SU-DHL-6 (cell line): ENCODE measurements around the gene TNFRSF1B.

Experiments
- H2AFZ ChIP-seq: fragments of 200-600 bp; sonication (generic); 2 replicates; pipeline ENCODE4 v1.6.1; 2014; ENCODE audit warnings: low read depth, mild to moderate bottlenecking, moderate library complexity, mixed read lengths, antibody characterized with exemption, low read length; ENCODE audit not compliant: severe bottlenecking
- H3F3A ChIP-seq: fragments of 200-600 bp; shearing (Covaris generic); 2 replicates; pipeline ENCODE4 v1.6.0; 2016; ENCODE audit warnings: antibody characterized with exemption, mild to moderate bottlenecking; ENCODE audit not compliant: insufficient read depth
- H3K27ac ChIP-seq: fragments of 200-600 bp; sonication (generic); 2 replicates; pipeline ENCODE4 v1.5.1; 2016; ENCODE audit warnings: low read depth, mild to moderate bottlenecking, low read length, moderate library complexity, mixed read lengths
- H3K27me3 ChIP-seq: fragments of 200-600 bp; sonication (generic), shearing (Covaris generic); 2 replicates; pipeline ENCODE4 v1.6.0; 2014; ENCODE audit warnings: mild to moderate bottlenecking, low read length
- H3K36me3 ChIP-seq: fragments of 200-600 bp; sonication (generic); 2 replicates; pipeline ENCODE4 v1.6.1; 2014; ENCODE audit warnings: mild to moderate bottlenecking, low read length, mixed read lengths
- H3K4me2 ChIP-seq: fragments of 300-600, 200-600 bp; shearing (Covaris generic), sonication (generic); 2 replicates; pipeline ENCODE4 v1.6.0; 2014; ENCODE audit warnings: low read length, low read depth, mild to moderate bottlenecking; ENCODE audit not compliant: poor library complexity, severe bottlenecking
- H3K4me3 ChIP-seq: fragments of 200-600 bp; sonication (generic); 2 replicates; pipeline ENCODE4 v1.5.1; 2014; ENCODE audit warnings: antibody characterized with exemption, low read length, mild to moderate bottlenecking, mixed read lengths; ENCODE audit not compliant: insufficient read depth, poor library complexity, severe bottlenecking
- H3K79me2 ChIP-seq: fragments of 200-600 bp; sonication (generic); 2 replicates; pipeline ENCODE4 v1.6.1; 2014; ENCODE audit warnings: mild to moderate bottlenecking, low read length, moderate library complexity; ENCODE audit not compliant: insufficient read depth
- H3K9ac ChIP-seq: fragments of 200-600 bp; sonication (generic); 2 replicates; pipeline ENCODE4 v1.7.0; 2014; ENCODE audit warnings: mild to moderate bottlenecking, low read length
- H3K9me2 ChIP-seq: fragments of 200-600 bp; sonication (generic); replicated peaks from 2 replicates; pipeline ENCODE4 v1.6.1; 2014; ENCODE audit warnings: low read length; ENCODE audit not compliant: insufficient read depth
- H3K9me3 ChIP-seq: fragments of 200-600 bp; sonication (generic); 2 replicates; pipeline ENCODE4 v1.6.1; 2014; ENCODE audit warnings: low read length, mixed read lengths; ENCODE audit not compliant: insufficient read depth
- H4K20me1 ChIP-seq: fragments of 200-600 bp; sonication (generic); 2 replicates; pipeline ENCODE4 v1.6.1; 2014; ENCODE audit warnings: low read depth, mild to moderate bottlenecking, antibody characterized with exemption, low read length, moderate library complexity, mixed read lengths
- EZH2phosphoT487 ChIP-seq: fragments of 200-600 bp; sonication (generic), shearing (Covaris generic); conservative IDR thresholded peaks from 2 replicates; pipeline ENCODE4 v1.6.1; 2018; ENCODE audit warnings: mild to moderate bottlenecking, antibody characterized with exemption, low read length, moderate library complexity, mixed read lengths
- TF ChIP-seq, protein P1 (sequence below): fragments of 200-600 bp; sonication (generic); IDR thresholded peaks from one replicate; pipeline ENCODE4 v1.5.1; 2017; ENCODE audit warnings: antibody characterized with exemption, mild to moderate bottlenecking, low read length, moderate library complexity; ENCODE audit not compliant: insufficient read depth, poor library complexity, severe bottlenecking

Gene TNFRSF1B

DNA sequence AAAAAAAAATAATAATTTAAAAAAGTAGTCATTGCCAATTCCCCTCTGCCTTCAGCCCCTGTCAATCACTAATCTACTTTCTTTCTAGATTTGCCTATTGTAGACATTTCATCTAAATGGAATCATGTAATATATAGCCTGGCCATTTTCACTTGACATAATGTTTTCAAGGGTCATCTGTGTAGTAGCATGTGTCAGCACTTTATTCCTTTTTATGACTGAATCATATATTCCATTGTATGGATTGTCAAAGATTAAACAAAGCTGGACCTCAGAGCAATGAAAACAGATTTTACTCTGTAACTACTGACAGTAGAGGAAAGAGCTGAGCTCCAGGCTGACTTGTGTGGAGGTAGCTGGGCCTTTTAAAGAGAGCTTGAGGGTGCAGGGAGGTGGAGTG lies 78.9 kb downstream of the TNFRSF1B start:
- Histone ChIP-seq H3F3A (no peaks in the 10 kb centered on the region), H2AFZ (no peak overlapping the region), H3K4me2 (no peak overlapping the region), H3K79me2 (no peaks in the 10 kb centered on the region), H3K9me2 (no peaks in the 10 kb centered on the region), H4K20me1 (no peaks in the 10 kb centered on the region), H3K36me3 (no peaks in the 10 kb centered on the region), H3K4me3 (no peak overlapping the region), H3K27me3 (no peaks in the 10 kb centered on the region), H3K9me3 (no peaks in the 10 kb centered on the region), H3K27ac (no peak overlapping the region), H3K9ac (no peak overlapping the region)
- no peak for TF ChIP-seq EZH2phosphoT487
- TF ChIP-seq, protein P1, sequence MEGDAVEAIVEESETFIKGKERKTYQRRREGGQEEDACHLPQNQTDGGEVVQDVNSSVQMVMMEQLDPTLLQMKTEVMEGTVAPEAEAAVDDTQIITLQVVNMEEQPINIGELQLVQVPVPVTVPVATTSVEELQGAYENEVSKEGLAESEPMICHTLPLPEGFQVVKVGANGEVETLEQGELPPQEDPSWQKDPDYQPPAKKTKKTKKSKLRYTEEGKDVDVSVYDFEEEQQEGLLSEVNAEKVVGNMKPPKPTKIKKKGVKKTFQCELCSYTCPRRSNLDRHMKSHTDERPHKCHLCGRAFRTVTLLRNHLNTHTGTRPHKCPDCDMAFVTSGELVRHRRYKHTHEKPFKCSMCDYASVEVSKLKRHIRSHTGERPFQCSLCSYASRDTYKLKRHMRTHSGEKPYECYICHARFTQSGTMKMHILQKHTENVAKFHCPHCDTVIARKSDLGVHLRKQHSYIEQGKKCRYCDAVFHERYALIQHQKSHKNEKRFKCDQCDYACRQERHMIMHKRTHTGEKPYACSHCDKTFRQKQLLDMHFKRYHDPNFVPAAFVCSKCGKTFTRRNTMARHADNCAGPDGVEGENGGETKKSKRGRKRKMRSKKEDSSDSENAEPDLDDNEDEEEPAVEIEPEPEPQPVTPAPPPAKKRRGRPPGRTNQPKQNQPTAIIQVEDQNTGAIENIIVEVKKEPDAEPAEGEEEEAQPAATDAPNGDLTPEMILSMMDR = no peak

DNA sequence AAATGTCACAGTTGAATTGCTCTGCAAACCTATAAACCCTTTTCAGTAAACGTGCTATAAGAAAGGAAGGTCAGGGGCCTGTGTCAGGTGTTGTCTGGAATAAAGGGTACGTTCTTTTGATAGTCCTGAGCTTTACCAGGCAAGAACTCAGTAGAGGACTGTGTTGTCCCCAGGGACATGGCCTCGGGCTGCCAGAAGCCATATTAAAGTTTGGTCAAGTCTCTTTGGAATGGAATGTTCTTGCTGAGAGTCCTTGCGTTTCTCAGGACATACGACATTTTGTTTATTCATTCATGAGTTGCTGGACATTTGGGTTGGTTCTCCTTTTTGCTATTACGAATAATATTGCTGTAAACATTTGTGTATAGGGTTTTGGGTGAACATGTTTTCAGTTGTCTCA lies 79.8 kb downstream of the TNFRSF1B start:
- no peak overlapping the region for H3K27ac ChIP-seq
- H3K4me3 ChIP-seq = no peak overlapping the region
- no peak for TF ChIP-seq EZH2phosphoT487
- TF ChIP-seq, protein P1 = no peak
- H4K20me1 ChIP-seq = no peaks in the 10 kb centered on the region
- no peaks in the 10 kb centered on the region for H3F3A ChIP-seq
- H2AFZ ChIP-seq = no peak overlapping the region
- H3K4me2 ChIP-seq = no peak overlapping the region
- no peaks in the 10 kb centered on the region for H3K36me3 ChIP-seq
- no peaks in the 10 kb centered on the region for H3K9me2 ChIP-seq
- H3K9ac ChIP-seq = no peak overlapping the region
- H3K9me3 ChIP-seq = no peaks in the 10 kb centered on the region
- no peaks in the 10 kb centered on the region for H3K79me2 ChIP-seq
- H3K27me3 ChIP-seq = no peaks in the 10 kb centered on the region

DNA sequence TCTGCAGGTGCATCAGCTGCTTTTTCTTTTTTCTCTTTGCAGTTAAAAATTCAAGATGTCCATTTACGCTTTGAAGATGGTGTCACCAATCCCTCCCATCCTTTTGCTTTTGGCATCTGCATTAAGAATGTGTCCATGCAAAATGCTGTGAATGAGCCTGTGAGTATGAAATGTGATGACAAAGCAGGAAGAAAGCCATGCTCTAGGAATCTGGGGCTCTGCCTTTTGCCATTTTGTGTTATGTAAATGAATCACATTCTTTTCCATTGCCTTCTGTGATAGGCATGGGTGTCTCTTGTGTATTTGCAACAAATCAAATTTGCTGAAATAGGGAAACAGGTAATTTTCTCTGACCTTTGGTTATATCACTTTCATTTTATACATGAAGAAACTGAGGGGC lies 82.4 kb downstream of the TNFRSF1B start:
- Histone ChIP-seq H3K4me3 (no peak overlapping the region), H3F3A (no peaks in the 10 kb centered on the region), H3K4me2 (no peak overlapping the region), H3K27ac (no peak overlapping the region), H3K9ac (no peak overlapping the region), H2AFZ (no peak overlapping the region), H3K79me2 (no peaks in the 10 kb centered on the region), H3K36me3 (0 out of 2 replicates have a peak, but pooled peaks cover 4% of the 10 kb centered on the region), H3K9me2 (no peaks in the 10 kb centered on the region), H3K9me3 (no peaks in the 10 kb centered on the region), H4K20me1 (no peaks in the 10 kb centered on the region), H3K27me3 (no peaks in the 10 kb centered on the region)
- TF ChIP-seq, protein P1 = no peak
- no peak for TF ChIP-seq EZH2phosphoT487
